ENCODE results near the gene POLR3E. TPM values are rescaled to one million over a fixed set of nuclear protein-coding genes. Genes with fewer than 3 reads are reported as not detected.
"Not testable (repeated sequence)": the region's sequence is repeated elsewhere in the genome, so short reads cannot be mapped to it uniquely, and the experiment has no call there.

Gene POLR3E
- total and polyA plus RNA-seq, 2 experiments from 2014 or later = 23.5 to 62.5 TPM

GRCh38 chr16:22346483-22346882 is 49.3 kb downstream of the POLR3E start:
- Histone ChIP-seq H3K9me3 (ENCODE audit: low read depth) (peaks cover 3% of the 10 kb centered on the region), H3K9me2 (replicated peaks; ENCODE audit: insufficient read depth) (no peaks in the 10 kb centered on the region), H4K20me1 (ENCODE audit: insufficient read depth, poor library complexity, severe bottlenecking) (no peaks in the 10 kb centered on the region), H3K4me1 (ENCODE audit: insufficient read depth) (no peaks in the 10 kb centered on the region), H3K4me2 (no peak overlapping the region), H3K27me3 (no peaks in the 10 kb centered on the region), H3K4me3 (no peak overlapping the region), H3K36me3 (replicated peaks; ENCODE audit: insufficient read depth, low read depth) (no peaks in the 10 kb centered on the region), H3K79me2 (peaks cover 9% of the 10 kb centered on the region), H2AFZ (no peak overlapping the region), H3K27ac (no peak overlapping the region)
- WGBS (ENCODE audit: low lambda C conversion rate, missing lambda C conversion rate) = 85% methylated on average over 9 of the region's 9 CpGs
- TF ChIP-seq EZH2phosphoT487 (IDR thresholded peaks at IDR 0.05; ENCODE audit: low read depth, severe bottlenecking, unreplicated experiment) (no peak), CTCF (IDR thresholded peaks at IDR 0.05; ENCODE audit: poor library complexity) (no peak), EZH2 (IDR thresholded peaks at IDR 0.05; ENCODE audit: borderline replicate concordance) (no peak)
- no peak for DNase-seq (ENCODE audit: low spot score)

- 98% methylated on average over 20 of the region's 20 CpGs for WGBS (ENCODE audit: low lambda C conversion rate, missing lambda C conversion rate)
- DNase-seq (ENCODE audit: low spot score) = no peak
- no peak for TF ChIP-seq EZH2 (IDR thresholded peaks at IDR 0.05; ENCODE audit: borderline replicate concordance)
- TF ChIP-seq EZH2phosphoT487 (IDR thresholded peaks at IDR 0.05; ENCODE audit: low read depth, severe bottlenecking, unreplicated experiment) = no peak
- TF ChIP-seq CTCF (IDR thresholded peaks at IDR 0.05; ENCODE audit: poor library complexity) = no peak
- H4K20me1 ChIP-seq (ENCODE audit: insufficient read depth, poor library complexity, severe bottlenecking) = no peaks in the 10 kb centered on the region
- H3K27me3 ChIP-seq = no peaks in the 10 kb centered on the region
- no peak overlapping the region for H2AFZ ChIP-seq
- no peak overlapping the region for H3K4me3 ChIP-seq
- H3K9me2 ChIP-seq (replicated peaks; ENCODE audit: insufficient read depth) = no peaks in the 10 kb centered on the region
- H3K27ac ChIP-seq = no peak overlapping the region
- H3K4me2 ChIP-seq = no peak overlapping the region
- no peaks in the 10 kb centered on the region for H3K9me3 ChIP-seq (ENCODE audit: low read depth)
- H3K36me3 ChIP-seq (replicated peaks; ENCODE audit: insufficient read depth, low read depth) = no peaks in the 10 kb centered on the region
- peaks cover 2% of the 10 kb centered on the region for H3K4me1 ChIP-seq (ENCODE audit: insufficient read depth)
- H3K79me2 ChIP-seq = peaks cover 17% of the 10 kb centered on the region
Measured at GRCh38 chr16:22347100-22347820, 50.1 kb downstream of the POLR3E start.

GRCh38 chr16:22348291-22348690 is 51.1 kb downstream of the POLR3E start:
- Histone ChIP-seq H3K27ac (no peak overlapping the region), H3K4me1 (ENCODE audit: insufficient read depth) (peaks cover 10% of the 10 kb centered on the region), H3K4me2 (no peak overlapping the region), H4K20me1 (ENCODE audit: insufficient read depth, poor library complexity, severe bottlenecking) (no peaks in the 10 kb centered on the region), H3K36me3 (replicated peaks; ENCODE audit: insufficient read depth, low read depth) (no peaks in the 10 kb centered on the region), H2AFZ (no peak overlapping the region), H3K79me2 (peaks cover 18% of the 10 kb centered on the region), H3K27me3 (no peaks in the 10 kb centered on the region), H3K9me2 (replicated peaks; ENCODE audit: insufficient read depth) (no peaks in the 10 kb centered on the region), H3K4me3 (no peak overlapping the region), H3K9me3 (ENCODE audit: low read depth) (no peaks in the 10 kb centered on the region)
- no peak for DNase-seq (ENCODE audit: low spot score)
- TF ChIP-seq EZH2 (IDR thresholded peaks at IDR 0.05; ENCODE audit: borderline replicate concordance) (no peak), EZH2phosphoT487 (IDR thresholded peaks at IDR 0.05; ENCODE audit: low read depth, severe bottlenecking, unreplicated experiment) (no peak), CTCF (IDR thresholded peaks at IDR 0.05; ENCODE audit: poor library complexity) (no peak)
- WGBS (ENCODE audit: low lambda C conversion rate, missing lambda C conversion rate) = 84% methylated on average over 2 of the region's 2 CpGs

- not testable (repeated sequence) for H3K27ac ChIP-seq; H3K4me3 ChIP-seq; H3K9me3 ChIP-seq (ENCODE audit: low read depth); H3K27me3 ChIP-seq; H4K20me1 ChIP-seq (ENCODE audit: insufficient read depth, poor library complexity, severe bottlenecking); H3K9me2 ChIP-seq (replicated peaks; ENCODE audit: insufficient read depth); DNase-seq (ENCODE audit: low spot score); H3K36me3 ChIP-seq (replicated peaks; ENCODE audit: insufficient read depth, low read depth); H3K4me2 ChIP-seq; H2AFZ ChIP-seq
- H3K79me2 ChIP-seq = peaks cover 31% of the 10 kb centered on the region
- peaks cover 18% of the 10 kb centered on the region for H3K4me1 ChIP-seq (ENCODE audit: insufficient read depth)
- WGBS (ENCODE audit: low lambda C conversion rate, missing lambda C conversion rate) = 99% methylated on average over 6 of the region's 6 CpGs
Measured at GRCh38 chr16:22351017-22351416, 53.8 kb downstream of the POLR3E start.
